GM20431 (cell line): Measurements from ENCODE around the gene GTF2I.
"Not testable (repeated sequence)": the region's sequence is repeated elsewhere in the genome, so short reads cannot be mapped to it uniquely, and the experiment has no call there.

ENCODE experiments used
- in situ Hi-C: fragments of 300-500 bp; cut with MseI, MboI; formaldehyde crosslinking; loops from one replicate; pipeline ENCODE4 v1.15.0; 2020; ENCODE audit warnings: low sequenced_read_pairs; ENCODE audit not compliant: unreplicated experiment

Gene GTF2I

DNA sequence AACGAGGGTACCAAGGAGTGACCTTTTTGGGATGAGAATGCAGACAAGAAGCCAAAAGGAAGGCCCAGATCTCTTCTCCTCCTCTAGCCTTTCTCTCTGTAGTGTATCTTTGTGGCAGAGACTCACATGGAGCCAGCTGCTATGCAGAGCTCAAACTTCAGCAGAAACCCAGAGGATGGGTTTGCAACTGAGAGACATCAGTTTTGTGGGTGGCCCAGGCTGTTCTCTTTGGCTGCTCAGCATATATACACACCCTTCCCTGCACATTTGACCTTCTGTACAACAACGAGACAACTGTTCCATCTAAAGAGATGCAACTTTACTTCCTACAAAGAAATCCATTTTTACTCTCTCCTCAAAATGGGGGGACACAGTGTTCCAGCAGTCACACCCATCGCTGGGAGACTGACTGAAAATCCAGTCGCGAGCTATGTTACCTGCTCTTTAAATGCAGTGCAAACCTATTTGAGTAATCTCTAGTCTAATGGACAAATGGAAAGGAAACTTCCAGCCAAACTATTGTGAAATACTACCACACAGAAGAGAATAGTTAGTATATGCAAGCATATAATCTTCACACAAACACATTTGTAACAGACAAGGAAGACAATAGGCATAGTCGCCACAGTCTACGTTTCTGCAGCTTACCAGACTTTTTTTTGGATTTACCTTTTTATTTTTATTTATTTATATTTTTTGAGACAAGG, 51.2 kb downstream of the GTF2I start:
- in situ Hi-C loops, result loop anchor here (25.0 kb wide), 1 partner anchor 271 kb away; no protein-coding TSS in a partner anchor

DNA sequence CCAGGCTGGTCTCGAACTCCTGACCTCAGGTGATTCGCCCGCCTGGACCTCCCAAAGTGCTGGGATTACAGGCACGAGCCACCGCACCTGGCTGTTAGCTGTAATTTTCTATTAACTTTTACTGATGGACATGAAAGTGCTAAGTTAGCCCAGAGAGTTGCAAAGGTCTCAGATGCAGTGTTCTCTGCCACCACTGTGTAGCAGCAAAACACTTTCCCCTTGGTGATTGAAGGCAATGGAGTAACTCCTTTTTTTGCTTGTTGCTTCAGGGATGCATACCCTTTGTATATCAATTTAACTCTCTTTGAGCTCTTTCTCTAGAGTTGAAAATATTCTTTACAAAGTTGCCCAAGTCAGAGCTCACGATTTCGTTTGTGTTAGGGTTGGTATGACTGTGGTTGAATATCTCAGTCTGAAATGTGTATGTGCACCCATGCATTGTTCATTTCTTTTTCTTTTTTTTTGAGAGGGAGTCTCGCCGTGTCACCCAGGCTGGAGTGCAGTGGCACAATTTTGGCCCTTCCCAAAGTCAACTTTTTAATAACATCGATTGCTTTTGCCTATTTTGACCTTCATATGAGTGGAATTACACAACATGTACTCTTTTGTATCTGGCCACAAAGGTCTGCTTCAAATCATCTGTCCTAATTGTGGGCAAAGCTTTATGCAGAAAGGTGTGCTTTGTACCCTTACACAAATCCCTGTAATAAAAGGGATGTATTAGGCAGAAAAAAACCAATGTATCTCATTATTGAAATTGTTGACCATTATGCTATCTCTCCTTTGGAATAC, 52.6 kb downstream of the GTF2I start:
- in situ Hi-C loops, result loop anchor here (25.0 kb wide), 1 partner anchor 273 kb away; no protein-coding TSS in a partner anchor

DNA sequence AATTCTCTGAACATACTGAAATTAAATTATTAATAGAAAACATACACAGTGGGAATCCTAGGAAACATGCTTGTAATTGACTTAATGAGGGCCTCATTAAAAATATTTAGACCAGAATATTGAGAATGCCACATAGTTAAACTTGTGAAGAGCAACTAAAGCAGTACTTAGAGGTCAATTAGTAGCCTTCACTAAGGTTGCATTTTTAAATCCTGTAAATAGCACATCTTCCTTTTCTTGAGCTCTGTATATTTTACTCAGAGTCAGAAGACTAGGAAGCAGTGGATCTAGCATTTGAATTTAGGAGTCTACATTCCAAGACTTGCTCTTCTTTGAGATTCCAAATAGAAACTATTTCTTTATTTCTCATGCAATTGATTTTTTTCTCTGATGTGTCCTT, 56.0 kb downstream of the GTF2I start:
- in situ Hi-C loops, result loop anchor here (25.0 kb wide), 1 partner anchor 276 kb away; no protein-coding TSS in a partner anchor

DNA sequence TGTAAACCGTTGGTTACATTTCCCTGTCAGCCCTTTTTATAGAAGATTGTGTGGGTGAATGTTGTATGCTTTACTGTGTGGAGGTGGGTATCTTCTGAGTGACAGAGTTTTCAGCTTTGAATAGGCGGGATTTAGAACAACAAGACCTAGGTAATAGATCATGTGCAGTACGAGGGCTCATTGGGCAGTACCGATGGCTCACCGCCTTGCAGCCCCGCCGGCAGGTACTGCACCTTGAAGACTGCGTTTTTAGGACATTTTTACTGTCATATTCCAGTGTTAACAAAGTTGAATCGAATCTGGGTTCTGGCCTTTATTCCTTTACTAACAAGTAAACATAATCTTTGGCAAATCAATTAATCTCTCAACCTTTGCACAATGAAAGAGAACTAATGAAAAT, 60.4 kb downstream of the GTF2I start:
- in situ Hi-C loops, result loop anchor here (25.0 kb wide), 1 partner anchor 281 kb away; no protein-coding TSS in a partner anchor

DNA sequence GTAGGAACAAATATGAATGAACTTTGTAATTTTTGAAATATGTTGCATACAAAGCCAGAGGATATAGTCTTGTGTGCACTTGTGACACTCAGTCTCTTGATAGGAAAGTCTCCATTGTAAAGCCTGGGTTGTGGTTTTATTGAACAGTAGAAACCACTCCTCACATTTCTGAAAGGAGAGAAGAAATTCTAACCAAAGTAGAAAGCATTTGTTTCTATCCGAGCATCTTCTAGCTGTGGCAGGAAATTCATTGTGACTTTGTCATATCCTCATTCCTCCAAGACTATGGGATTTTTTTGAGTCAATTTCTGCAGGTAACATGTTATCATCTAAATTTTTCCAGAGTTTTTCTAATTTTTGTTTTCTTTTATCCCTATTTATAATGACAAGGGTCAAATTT, 60.8 kb downstream of the GTF2I start:
- in situ Hi-C loops, result loop anchor here (25.0 kb wide), 1 partner anchor 281 kb away; no protein-coding TSS in a partner anchor

DNA sequence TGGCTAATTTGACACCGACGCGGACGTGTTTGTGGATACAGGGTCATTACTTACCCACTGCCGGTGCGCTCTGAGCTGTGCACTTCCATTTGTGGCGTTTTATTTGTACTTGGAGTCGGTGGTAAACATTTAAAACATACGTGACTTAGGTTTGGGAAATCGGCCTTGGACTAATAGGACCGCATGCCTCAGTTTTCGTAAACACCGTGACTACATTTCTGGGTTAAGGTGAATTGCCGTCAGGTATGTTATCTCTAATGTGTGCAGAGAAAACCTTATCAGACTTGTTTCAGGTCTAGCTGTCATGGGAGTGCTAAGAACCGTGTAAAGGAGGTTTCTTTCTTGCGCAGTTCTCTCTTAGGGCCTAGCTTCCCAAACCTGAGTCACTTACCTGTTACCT, 64.6 kb downstream of the GTF2I start:
- in situ Hi-C loops, result loop anchor here (25.0 kb wide), 1 partner anchor 285 kb away; no protein-coding TSS in a partner anchor

DNA sequence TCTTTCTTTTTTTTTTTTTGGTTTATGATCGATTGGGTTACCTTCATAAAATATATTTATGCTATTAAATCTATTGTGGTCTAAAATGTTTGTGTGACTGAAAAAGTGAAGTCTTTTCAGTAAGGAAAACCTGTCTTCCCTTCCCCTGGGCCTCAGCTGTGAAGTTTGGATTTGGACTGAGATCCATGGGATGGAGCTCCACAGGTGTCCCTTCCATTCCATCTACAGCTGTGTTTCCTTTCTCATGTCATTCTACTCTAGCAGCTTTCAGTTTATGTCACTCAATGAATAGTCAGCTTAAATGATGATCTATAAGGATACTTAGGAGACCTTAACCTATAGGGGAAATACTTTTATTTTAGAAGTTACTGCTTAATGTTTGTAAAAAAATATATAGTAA, 68.3 kb downstream of the GTF2I start:
- in situ Hi-C loops, result no loop called here

DNA sequence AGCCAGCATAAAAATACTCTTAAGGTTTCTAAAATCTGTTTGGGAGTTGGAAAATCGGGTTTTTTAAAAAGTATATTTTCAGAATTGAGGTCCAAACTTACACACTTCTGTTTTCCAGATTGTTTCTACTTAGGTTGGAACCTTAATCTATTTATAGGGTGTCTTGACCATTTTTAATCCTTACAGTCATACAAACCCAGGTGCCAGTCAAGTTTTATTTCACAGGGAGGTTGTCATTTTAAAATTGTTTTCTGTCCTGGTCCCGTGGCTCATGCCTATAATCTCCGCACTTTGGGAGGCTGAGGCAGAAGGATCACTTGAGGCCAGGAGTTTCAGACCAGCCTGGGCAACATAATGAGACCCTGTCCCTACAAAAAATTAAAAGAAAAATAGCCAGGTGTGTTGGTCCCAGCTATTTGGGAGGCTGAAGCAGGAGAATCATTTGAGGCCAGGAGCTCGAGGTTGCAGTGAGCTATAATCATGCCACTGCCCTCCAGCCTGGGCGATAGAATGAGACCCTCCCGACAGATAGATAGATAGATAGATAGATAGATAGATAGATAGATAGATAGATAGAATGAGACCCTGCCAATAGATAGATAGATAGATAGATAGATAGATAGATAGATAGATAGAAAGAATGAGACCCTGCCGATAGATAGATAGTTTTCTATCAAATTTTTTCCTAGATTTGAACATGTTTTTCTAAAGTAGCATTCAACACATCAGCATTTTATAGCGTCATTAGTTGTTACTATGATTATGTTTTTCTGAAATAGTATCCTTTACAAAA, 69.0 kb downstream of the GTF2I start:
- in situ Hi-C loops, result no loop called here

DNA sequence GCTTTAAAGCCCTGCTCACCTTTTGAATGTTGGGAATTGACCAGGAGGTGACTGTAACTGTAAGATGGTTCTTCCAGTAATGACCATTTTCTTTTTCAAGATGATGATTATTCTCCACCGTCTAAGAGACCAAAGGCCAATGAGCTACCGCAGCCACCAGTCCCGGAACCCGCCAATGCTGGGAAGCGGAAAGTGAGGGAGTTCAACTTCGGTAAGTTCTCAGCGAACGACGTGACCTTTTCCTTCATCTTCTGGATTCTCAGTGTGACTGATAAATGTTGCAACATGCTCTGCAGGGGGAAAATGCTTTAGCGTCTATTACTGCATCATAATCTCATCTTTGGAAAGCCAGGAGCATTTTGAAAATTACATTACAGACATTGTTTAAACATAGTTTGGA, 71.2 kb downstream of the GTF2I start:
- in situ Hi-C loops, result not testable (repeated sequence)

DNA sequence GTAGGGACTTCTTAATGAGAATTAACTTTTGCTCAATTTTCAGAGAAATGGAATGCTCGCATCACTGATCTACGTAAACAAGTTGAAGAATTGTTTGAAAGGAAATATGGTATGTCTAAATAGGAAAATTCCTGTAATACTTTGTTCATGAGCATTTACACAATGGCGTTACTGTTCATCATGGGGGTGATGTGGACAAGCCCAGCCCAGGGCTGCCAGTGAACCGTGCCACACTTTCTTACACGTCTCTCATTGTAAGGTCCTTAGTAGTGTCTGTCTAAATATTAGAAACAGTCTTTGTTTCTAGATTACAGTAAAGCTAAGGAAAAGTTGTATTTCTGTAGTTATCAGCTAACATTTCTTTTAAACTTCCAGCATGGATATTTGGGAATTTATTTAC, 72.7 kb downstream of the GTF2I start:
- in situ Hi-C loops, result not testable (repeated sequence)

DNA sequence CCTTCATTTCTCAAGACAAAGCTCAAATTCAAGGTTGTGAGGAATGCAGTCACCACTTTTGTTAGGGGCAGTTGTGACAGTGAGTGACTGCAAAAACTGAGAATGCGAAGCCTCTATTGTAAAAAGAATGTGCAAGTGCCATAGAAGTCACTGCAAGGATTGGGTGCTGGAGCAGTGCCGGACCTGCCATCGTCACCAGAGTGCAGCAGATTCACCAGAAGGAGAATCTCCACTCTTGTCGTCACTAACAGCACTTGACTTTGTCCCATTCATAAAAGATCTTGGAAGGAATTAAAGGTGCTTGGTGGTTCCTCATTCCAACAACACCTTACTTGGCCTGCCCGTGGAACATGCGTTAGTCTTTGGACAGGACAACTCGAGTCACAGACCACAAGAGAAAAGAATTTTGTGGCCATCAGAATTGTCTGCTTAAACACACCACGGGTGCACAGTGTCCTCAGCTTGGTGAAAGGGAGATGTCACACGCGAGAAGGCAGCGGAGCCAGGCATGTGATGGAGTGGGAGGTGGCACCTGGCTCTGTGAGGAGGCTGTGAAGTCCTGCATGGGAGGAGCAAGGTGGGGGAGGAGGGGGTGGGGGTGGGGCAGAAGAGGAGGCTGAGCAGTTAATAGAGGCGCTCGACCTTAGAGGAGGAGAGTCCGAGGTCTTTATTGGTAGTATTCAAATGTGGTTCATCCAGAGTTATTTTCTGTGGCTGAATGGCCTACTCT, 82.6 kb downstream of the GTF2I start:
- in situ Hi-C loops, result not testable (repeated sequence)

DNA sequence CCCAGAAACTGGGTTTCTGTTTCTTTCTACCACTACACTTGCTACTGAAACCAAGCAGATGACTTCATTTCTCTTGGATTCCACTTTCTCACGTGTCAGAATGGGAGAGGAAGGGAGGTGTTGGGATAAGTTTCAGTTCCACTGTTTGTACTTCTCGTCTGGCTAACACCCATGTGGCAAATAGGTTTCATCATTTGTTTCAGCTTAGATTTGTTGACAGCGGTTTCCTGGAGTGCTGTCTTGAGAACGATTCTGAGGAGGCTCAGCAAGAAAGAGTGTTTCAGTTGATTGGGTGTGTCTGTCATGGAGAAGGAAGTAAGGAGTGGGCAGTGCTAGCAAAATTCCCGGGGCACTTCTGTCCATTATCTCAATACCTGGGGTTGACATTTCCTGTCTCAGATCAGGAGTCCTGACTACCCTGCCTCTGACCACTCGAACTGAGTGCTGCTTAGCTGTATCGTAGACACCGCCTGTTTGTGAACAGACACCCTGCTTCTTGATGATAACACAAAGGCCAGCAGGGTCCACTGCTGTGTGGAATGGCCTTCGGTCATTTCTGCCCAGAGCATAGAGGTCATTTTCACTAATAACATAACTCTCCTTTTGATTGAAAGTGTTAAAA, 86.5 kb downstream of the GTF2I start:
- in situ Hi-C loops, result not testable (repeated sequence)

DNA sequence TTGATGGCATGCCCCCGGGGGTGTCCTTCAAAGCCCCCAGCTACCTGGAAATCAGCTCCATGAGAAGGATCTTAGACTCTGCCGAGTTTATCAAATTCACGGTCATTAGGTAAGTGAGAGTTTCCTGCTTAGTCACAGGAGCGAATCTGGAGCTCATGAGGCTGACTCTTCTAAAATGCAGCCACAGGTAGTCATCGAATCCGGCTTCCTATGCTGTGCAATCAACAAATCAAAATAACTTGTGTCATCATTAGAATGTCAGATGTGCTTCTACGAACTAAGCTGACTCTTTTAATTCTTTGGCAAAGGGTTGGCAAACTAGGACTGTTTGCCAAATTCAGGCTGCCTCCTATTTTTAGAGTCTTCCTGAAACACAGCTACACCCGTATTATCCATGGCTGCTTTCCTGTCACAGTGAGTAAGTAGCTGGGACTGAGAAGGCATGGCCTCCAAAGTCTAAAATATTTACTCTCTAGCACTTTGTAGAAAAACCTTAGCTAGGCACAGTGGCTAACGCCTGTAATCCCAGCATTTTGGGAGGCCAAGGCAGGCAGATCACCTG, 96.5 kb downstream of the GTF2I start:
- in situ Hi-C loops, result not testable (repeated sequence)

DNA sequence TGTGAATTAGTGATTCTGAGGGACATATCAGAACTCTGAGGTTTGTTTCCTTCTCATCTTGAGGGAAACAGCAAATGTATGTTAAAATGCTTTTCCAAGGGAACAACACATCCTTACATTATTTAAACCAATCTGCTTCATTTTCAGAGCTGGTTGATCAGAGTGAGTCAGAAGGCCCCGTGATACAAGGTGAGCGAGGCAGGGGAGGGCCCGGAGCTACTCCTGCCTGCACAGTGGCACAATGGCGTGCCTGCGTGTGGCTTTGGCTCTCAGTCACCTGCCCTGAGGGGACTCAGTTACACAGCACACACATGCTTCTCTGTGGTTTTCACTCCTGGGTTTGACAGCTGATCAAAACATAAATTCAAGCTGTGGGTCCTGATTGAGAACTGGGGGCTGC, 99.2 kb downstream of the GTF2I start:
- in situ Hi-C loops, result not testable (repeated sequence)

DNA sequence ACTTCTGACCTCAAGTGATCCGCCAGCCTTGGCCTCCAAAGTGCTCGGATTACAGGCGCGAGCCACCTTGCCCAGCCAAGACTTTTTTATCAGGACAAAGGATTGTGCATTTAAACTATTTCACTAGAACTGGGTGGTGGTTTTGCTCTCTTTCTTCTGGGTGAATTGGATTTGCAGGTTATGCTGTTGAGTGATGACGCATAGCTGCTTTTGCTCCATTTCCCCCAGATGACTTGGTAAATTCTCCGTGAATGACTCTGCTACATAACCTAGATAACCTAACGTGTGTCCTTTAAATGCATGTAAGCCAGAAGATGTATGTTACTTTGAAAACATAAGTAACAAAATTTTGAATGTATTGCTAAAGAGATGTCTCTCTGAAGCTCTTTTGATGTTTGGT, 100.8 kb downstream of the GTF2I start:
- in situ Hi-C loops, result not testable (repeated sequence)

DNA sequence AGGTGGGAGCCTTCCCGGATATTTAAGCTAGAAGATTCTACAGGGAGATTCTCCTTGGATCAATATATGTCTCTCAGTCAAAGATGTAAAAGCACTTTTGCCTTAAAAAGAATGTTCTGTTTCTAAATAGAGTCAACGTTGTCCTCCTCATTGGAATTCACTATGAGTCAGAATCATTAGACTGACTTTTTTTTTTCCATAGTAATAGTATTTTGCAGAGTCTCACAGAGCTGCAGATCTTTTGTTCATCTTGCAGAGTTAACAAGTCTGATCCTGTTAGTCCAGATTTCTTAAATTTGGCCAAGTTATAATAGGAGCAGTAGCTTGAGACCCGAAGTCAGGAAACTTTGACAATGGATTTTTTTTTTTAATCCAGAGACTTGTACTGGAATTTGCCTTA, 101.5 kb downstream of the GTF2I start:
- in situ Hi-C loops, result not testable (repeated sequence)

DNA sequence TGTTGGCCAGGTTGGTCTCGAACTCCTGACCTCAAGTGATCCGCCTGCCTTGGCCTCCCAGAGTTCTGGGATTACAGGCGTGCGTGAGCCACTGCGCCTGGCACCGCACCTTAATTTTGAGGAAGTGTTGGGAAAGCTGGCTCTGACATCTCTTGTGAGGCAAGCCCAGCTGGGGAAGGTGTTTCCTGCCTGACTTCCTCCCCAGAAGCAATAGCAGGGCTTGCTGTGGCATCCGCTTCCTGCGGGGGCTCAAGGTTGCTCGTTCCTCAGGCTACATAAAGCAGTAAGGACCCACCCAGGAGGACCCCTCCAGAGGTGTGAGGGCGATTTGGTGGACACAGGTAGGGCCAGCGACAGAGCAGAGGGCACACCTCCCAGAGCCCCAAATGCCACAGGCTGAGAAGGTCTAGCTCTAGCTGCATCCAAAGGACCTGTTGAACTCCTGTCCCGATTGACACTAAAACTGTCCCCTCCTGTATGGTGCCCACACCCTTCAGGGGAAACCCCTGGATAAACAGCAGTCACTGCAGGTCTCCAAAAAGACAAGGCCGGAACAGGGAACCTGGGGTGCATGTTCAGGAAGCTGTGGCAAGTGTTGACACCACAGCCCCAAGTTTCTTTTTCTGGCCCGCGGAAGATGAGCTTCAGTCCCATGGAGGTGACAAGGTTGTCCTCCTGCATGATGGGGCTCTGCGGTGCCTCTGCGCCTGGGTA, 107.8 kb downstream of the GTF2I start:
- in situ Hi-C loops, result not testable (repeated sequence)

DNA sequence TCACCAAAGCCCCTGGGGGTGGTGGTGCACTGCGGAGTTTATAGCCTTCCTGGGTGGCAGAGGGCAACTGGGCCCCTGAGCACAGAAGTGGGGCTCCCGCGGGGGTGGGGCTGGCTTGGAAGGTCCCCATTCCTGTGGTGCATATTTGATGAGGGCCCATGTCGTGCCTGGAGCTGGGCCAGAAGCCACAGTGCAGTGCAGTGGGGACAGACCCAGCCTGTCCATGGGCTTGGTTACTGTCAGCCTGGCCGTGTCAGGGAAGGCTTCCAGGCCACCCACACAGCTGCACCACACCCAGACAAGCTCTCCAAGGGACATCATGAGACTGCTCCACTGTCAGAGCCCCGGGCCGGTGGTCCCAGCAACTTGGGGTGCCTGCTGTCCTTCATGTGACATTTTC, 109.0 kb downstream of the GTF2I start:
- in situ Hi-C loops, result not testable (repeated sequence)
